Fibroblast of lung (primary cell): Measurements from ENCODE around the gene RXRA. TPM values are rescaled to one million over a fixed set of nuclear protein-coding genes. Genes with fewer than 3 reads are reported as not detected.

Source experiments
- DNase-seq, 2 donors: peaks; one replicate each; pipeline versions ENCODE4 v3.0.0 to v3.0.0-alpha.2; 2010; ENCODE audit warnings: low read depth in 2 of 2
- H2AFZ ChIP-seq: 2 replicates; pipeline ENCODE4 v1.5.1; 2012; ENCODE audit warnings: low read length, control low read depth, inconsistent platforms
- H3K27ac ChIP-seq: 2 replicates; pipeline ENCODE4 v1.5.1; 2011; ENCODE audit warnings: low read length, control low read depth; ENCODE audit not compliant: insufficient read depth
- H3K27me3 ChIP-seq: 2 replicates; pipeline ENCODE4 v1.5.1; 2011; ENCODE audit warnings: mild to moderate bottlenecking, low read length; ENCODE audit not compliant: control insufficient read depth, insufficient read depth
- H3K36me3 ChIP-seq: 2 replicates; pipeline ENCODE4 v1.5.1; 2011; ENCODE audit warnings: low read length; ENCODE audit not compliant: control insufficient read depth, insufficient read depth
- H3K4me1 ChIP-seq: 2 replicates; pipeline ENCODE4 v1.5.1; 2011; ENCODE audit warnings: low read length; ENCODE audit not compliant: control insufficient read depth, insufficient read depth; ENCODE audit errors: extremely low read depth
- H3K4me2 ChIP-seq: 2 replicates; pipeline ENCODE4 v1.5.1; 2011; ENCODE audit warnings: low read length, control low read depth; ENCODE audit not compliant: insufficient read depth; ENCODE audit errors: extremely low read depth
- H3K4me3 ChIP-seq, 4 experiments: fragments of 200-600 bp in 1 of 4; sonication (generic) in 1 of 4; replicated peaks in 1 of 4; 2 replicates each; pipeline ENCODE4 v1.5.1; 2011 to 2016; ENCODE audit warnings: low read length in 4 of 4, low read depth in 3 of 4, mild to moderate bottlenecking in 3 of 4, control low read depth in 2 of 4, inconsistent platforms in 1 of 4, mixed read lengths in 1 of 4; ENCODE audit not compliant: insufficient read depth in 1 of 4; ENCODE audit errors: control extremely low read depth in 1 of 4
- H3K79me2 ChIP-seq: 2 replicates; pipeline ENCODE4 v1.5.1; 2012; ENCODE audit warnings: mild to moderate bottlenecking, low read length, inconsistent platforms; ENCODE audit not compliant: control insufficient read depth, insufficient read depth
- H3K9ac ChIP-seq: 2 replicates; pipeline ENCODE4 v1.5.1; 2011; ENCODE audit warnings: mild to moderate bottlenecking, low read length, control low read depth; ENCODE audit not compliant: insufficient read depth
- H3K9me3 ChIP-seq: 2 replicates; pipeline ENCODE4 v1.5.1; 2012; ENCODE audit warnings: low read depth, low read length; ENCODE audit not compliant: control insufficient read depth, insufficient read depth
- H4K20me1 ChIP-seq: 2 replicates; pipeline ENCODE4 v1.5.1; 2011; ENCODE audit warnings: low read length; ENCODE audit not compliant: control insufficient read depth, insufficient read depth; ENCODE audit errors: extremely low read depth
- CTCF ChIP-seq, 2 donors: IDR thresholded peaks in 1 of 2; conservative IDR thresholded peaks in 1 of 2; 1 replicate in 1 of 2; 2 replicates in 1 of 2; pipeline ENCODE4 v1.5.1; 2011 to 2012; ENCODE audit warnings: low read length in 2 of 2, control low read depth in 1 of 2, inconsistent platforms in 1 of 2, low read depth in 1 of 2, mild to moderate bottlenecking in 1 of 2
- EZH2 ChIP-seq: IDR thresholded peaks from 2 replicates; pipeline ENCODE4 v1.5.1; 2012; ENCODE audit warnings: low read length, control low read depth, mild to moderate bottlenecking; ENCODE audit errors: missing control alignments
- polyA plus RNA-seq, 2 donors: library from polyadenylated mRNA; depleted of rRNA in 1 of 2; stranded (reverse) in 1 of 2; unstranded in 1 of 2; fragments of >200 nt; gene quantifications; 2 replicates each; pipeline ENCODE4 v1.2.1, GENCODE V29; 2011 to 2012; ENCODE audit warnings: missing spikeins in 1 of 2
- total RNA-seq: library from RNA; depleted of rRNA; stranded (reverse); fragments of >200 nt; gene quantifications from 2 replicates; pipeline ENCODE4 v1.2.1, GENCODE V29; 2014

The RXRA gene
- total and polyA plus RNA-seq, 2 donors (not counting 1 experiment from before 2014, with no cell fraction given) = 13.3 to 14.9 TPM

GRCh38 chr9:134433909-134434882 is 107.9 kb downstream of the RXRA start:
- no peaks in the 10 kb centered on the region for H3K9me3 ChIP-seq
- H3K27ac ChIP-seq = peak overlapping the region; percentile 54
- no peak overlapping the region for H3K9ac ChIP-seq
- H4K20me1 ChIP-seq = no peaks in the 10 kb centered on the region
- H3K4me2 ChIP-seq = no peak overlapping the region
- H3K27me3 ChIP-seq = no peaks in the 10 kb centered on the region
- H3K79me2 ChIP-seq = no peaks in the 10 kb centered on the region
- H3K4me1 ChIP-seq = peaks cover 9% of the 10 kb centered on the region
- no peak overlapping the region for H2AFZ ChIP-seq
- no peak for TF ChIP-seq EZH2
- TF ChIP-seq CTCF (conservative IDR thresholded peaks at IDR 0.05 in 1 of 2, IDR thresholded peaks at IDR 0.05 in 1 of 2; ENCODE audit: low read depth in 1 of 2, low read length in 2 of 2) = no peak
- H3K4me3 ChIP-seq = no peak overlapping the region
- peaks cover 6% of the 10 kb centered on the region for H3K36me3 ChIP-seq
- peak in 1 of 2 donors; percentile 10 for DNase-seq

GRCh38 chr9:134434894-134435506 is 108.7 kb downstream of the RXRA start:
- H3K9me3 ChIP-seq = no peaks in the 10 kb centered on the region
- H4K20me1 ChIP-seq = no peaks in the 10 kb centered on the region
- H3K9ac ChIP-seq = no peak overlapping the region
- H3K27ac ChIP-seq = peak overlapping the region; percentile 54
- H3K79me2 ChIP-seq = no peaks in the 10 kb centered on the region
- H3K36me3 ChIP-seq = peaks cover 3% of the 10 kb centered on the region
- peaks cover 9% of the 10 kb centered on the region for H3K4me1 ChIP-seq
- H3K27me3 ChIP-seq = no peaks in the 10 kb centered on the region
- no peak overlapping the region for H2AFZ ChIP-seq
- H3K4me2 ChIP-seq = peak overlapping the region; percentile 32
- peak; percentile 96 to 99 for DNase-seq
- TF ChIP-seq EZH2 (no peak), CTCF (conservative IDR thresholded peaks at IDR 0.05 in 1 of 2, IDR thresholded peaks at IDR 0.05 in 1 of 2; ENCODE audit: low read depth in 1 of 2, low read length in 2 of 2) (no peak)
- no peak overlapping the region for H3K4me3 ChIP-seq

- Histone ChIP-seq H3K4me2 (no peak overlapping the region), H4K20me1 (no peaks in the 10 kb centered on the region), H3K27me3 (no peaks in the 10 kb centered on the region), H3K36me3 (peaks cover 3% of the 10 kb centered on the region), H3K9me3 (no peaks in the 10 kb centered on the region), H3K27ac (no peak overlapping the region), H3K4me1 (peaks cover 9% of the 10 kb centered on the region), H3K9ac (no peak overlapping the region), H2AFZ (no peak overlapping the region), H3K79me2 (no peaks in the 10 kb centered on the region), H3K4me3 (no peak overlapping the region)
- TF ChIP-seq CTCF (conservative IDR thresholded peaks at IDR 0.05 in 1 of 2, IDR thresholded peaks at IDR 0.05 in 1 of 2; ENCODE audit: low read depth in 1 of 2, low read length in 2 of 2) (no peak), EZH2 (no peak)
- peak in 1 of 2 donors; percentile 49 for DNase-seq
Measured at GRCh38 chr9:134435550-134436378, 109.5 kb downstream of the RXRA start.
